Colonic mucosa (tissue), 4 donors: ENCODE data around the gene HS1BP3. TPM values are rescaled to one million over a fixed set of nuclear protein-coding genes. Genes with fewer than 3 reads are reported as not detected.

Experiments used
- DNase-seq: peaks from one replicate; pipeline ENCODE4 v3.0.0-alpha.2; 2020
- H3K27ac ChIP-seq: fragments of 200-600 bp; one replicate; pipeline ENCODE4 v1.8.0; 2021
- H3K27me3 ChIP-seq: fragments of 200-600 bp; one replicate; pipeline ENCODE4 v1.8.0; 2021
- H3K36me3 ChIP-seq: fragments of 200-600 bp; one replicate; pipeline ENCODE4 v1.8.0; 2021
- H3K4me1 ChIP-seq: fragments of 200-600 bp; one replicate; pipeline ENCODE4 v1.8.0; 2021; ENCODE audit warnings: mild to moderate bottlenecking
- H3K4me3 ChIP-seq: fragments of 200-600 bp; one replicate; pipeline ENCODE4 v1.8.0; 2021
- H3K9ac ChIP-seq, 2 donors: one replicate each; pipeline ENCODE4 v1.7.0; 2013; ENCODE audit warnings: control low read depth in 2 of 2, low read depth in 2 of 2, low read length in 2 of 2
- H3K9me3 ChIP-seq: fragments of 200-600 bp; one replicate; pipeline ENCODE4 v1.8.0; 2021
- CTCF ChIP-seq: fragments of 200-600 bp; IDR thresholded peaks from one replicate; pipeline ENCODE4 v1.8.0; 2022; ENCODE audit warnings: antibody characterized with exemption, mild to moderate bottlenecking
- intact Hi-C: fragments of 100-400 bp; cut with DNase I; formaldehyde crosslinking; loops from one replicate; pipeline ENCODE4 v1.14.1; 2022
- total RNA-seq, 2 donors: library from RNA; stranded (reverse); fragmentation: NEBNext Ultra II Directional in 1 of 2; extraction: Animal tissue kit (Norgen Biotek cat#: 25700) in 1 of 2; gene quantifications; one replicate each; pipeline ENCODE4 v1.2.1, GENCODE V29; 2021
- donor health status: healthy.
- donor health status: DM: no; HTN: no; CAD: no.
- donor health status: DM: no; HTN: no; CAD: no.

Gene HS1BP3
- total RNA-seq, 2 donors from 2014 or later: 21.2 to 21.5 TPM

GRCh38 chr2:20663196-20664070 lies 12.5 kb upstream of the HS1BP3 start:
- H3K4me3 ChIP-seq: no peak overlapping the region
- no peaks in the 10 kb centered on the region for H3K36me3 ChIP-seq
- no peak for DNase-seq
- H3K27ac ChIP-seq: no peak overlapping the region
- H3K9ac ChIP-seq: no peak overlapping the region
- peaks cover 10% of the 10 kb centered on the region for H3K4me1 ChIP-seq
- no peaks in the 10 kb centered on the region for H3K9me3 ChIP-seq
- intact Hi-C loops: loop anchor here (2.0 kb wide), 1 partner anchor 301 kb away; no protein-coding TSS in a partner anchor
- no peak for TF ChIP-seq CTCF
- H3K27me3 ChIP-seq: peaks cover 62% of the 10 kb centered on the region

GRCh38 chr2:20662308-20662937 lies 11.5 kb upstream of the HS1BP3 start:
- Histone ChIP-seq H3K27me3 (peaks cover 52% of the 10 kb centered on the region), H3K27ac (no peak overlapping the region), H3K4me3 (no peak overlapping the region), H3K9ac (no peak overlapping the region), H3K4me1 (peaks cover 10% of the 10 kb centered on the region), H3K9me3 (no peaks in the 10 kb centered on the region), H3K36me3 (no peaks in the 10 kb centered on the region)
- DNase-seq: no peak
- no peak for TF ChIP-seq CTCF
- intact Hi-C loops: loop anchor here (2.0 kb wide), 1 partner anchor 302 kb away; no protein-coding TSS in a partner anchor

- Histone ChIP-seq H3K4me3 (no peak overlapping the region), H3K4me1 (peaks cover 10% of the 10 kb centered on the region), H3K36me3 (no peaks in the 10 kb centered on the region), H3K9ac (no peak overlapping the region), H3K9me3 (no peaks in the 10 kb centered on the region), H3K27ac (no peak overlapping the region), H3K27me3 (peaks cover 46% of the 10 kb centered on the region)
- DNase-seq: peak; percentile 73
- peak; percentile 96 for TF ChIP-seq CTCF
- intact Hi-C loops: loop anchor here (2.0 kb wide), 1 partner anchor 303 kb away; no protein-coding TSS in a partner anchor
Observed at GRCh38 chr2:20661421-20662307, 10.8 kb upstream of the HS1BP3 start.

GRCh38 chr2:20660506-20661420 lies 9.9 kb upstream of the HS1BP3 start:
- no peak for TF ChIP-seq CTCF
- Histone ChIP-seq H3K9me3 (no peaks in the 10 kb centered on the region), H3K27me3 (peaks cover 37% of the 10 kb centered on the region), H3K4me3 (no peak overlapping the region), H3K27ac (no peak overlapping the region), H3K36me3 (no peaks in the 10 kb centered on the region), H3K9ac (no peak overlapping the region), H3K4me1 (peaks cover 5% of the 10 kb centered on the region)
- intact Hi-C loops: no loop called here
- DNase-seq: no peak
